NCI-H2029 treated with DMSO at 0.1 percent for 48 hours (cell line): ENCODE data around the gene PCDHGB6.
"Not testable (repeated sequence)": the region's sequence is repeated elsewhere in the genome, so short reads cannot be mapped to it uniquely, and the experiment has no call there.

Experiments
- DNase-seq: peaks from one replicate; lab custom pipeline; 2025; lab: John Stamatoyannopoulos, UW

Gene PCDHGB6

GRCh38 chr5:141388661-141389060 is 19.2 kb upstream of the PCDHGB6 start:
- no peak for DNase-seq

- no peak for DNase-seq
Measured at GRCh38 chr5:141389153-141390042, 18.4 kb upstream of the PCDHGB6 start.

DNA sequence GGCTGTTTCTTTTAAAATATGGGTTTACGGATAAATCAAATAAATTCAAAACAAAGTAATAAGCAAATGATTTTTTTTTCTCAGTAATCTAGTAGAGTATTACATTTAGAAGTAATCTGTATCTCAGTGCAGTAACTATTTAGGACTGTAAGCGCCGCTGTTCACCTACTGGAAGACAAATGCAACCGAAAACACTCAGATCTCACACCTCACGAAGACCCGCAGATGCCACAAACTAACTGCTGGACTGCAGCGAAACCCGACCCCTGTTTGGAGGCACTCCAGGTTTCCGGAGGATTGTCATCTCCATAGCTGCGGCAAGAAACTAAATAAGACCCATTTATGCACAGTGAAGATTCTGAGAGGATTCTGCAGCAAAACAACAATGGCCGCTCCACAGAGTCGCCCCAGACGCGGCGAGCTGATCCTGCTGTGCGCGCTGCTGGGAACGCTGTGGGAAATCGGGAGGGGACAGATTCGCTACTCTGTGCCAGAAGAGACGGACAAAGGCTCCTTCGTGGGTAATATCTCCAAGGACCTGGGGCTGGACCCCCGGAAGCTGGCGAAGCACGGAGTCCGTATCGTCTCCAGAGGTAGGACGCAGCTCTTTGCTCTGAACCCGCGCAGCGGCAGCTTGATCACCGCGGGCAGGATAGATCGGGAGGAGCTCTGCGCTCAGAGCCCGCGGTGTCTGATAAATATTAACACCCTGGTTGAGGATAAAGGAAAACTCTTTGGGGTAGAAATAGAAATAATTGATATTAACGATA is 15.2 kb upstream of the PCDHGB6 start, which contains the start of gene PCDHGA8:
Gene PCDHGA8, plus strand, starts transcription at position 205 of the 770 bp plus-strand sequence. Its CDS starts 181 bp downstream, at position 386.
- no peak for DNase-seq

DNA sequence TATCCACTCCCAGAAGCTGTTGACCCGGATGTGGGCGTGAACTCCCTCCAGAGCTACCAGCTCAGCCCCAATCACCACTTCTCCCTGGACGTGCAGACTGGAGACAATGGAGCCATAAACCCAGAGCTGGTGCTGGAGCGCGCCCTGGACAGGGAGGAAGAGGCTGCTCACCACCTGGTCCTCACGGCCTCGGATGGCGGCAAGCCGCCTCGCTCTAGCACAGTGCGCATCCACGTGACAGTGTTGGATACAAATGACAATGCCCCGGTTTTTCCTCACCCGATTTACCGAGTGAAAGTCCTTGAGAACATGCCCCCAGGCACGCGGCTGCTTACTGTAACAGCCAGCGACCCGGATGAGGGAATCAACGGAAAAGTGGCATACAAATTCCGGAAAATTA is 14.6 kb upstream of the PCDHGB6 start:
- no peak for DNase-seq

- not testable (repeated sequence) for DNase-seq
Measured at GRCh38 chr5:141394401-141395187, 13.2 kb upstream of the PCDHGB6 start.

DNA sequence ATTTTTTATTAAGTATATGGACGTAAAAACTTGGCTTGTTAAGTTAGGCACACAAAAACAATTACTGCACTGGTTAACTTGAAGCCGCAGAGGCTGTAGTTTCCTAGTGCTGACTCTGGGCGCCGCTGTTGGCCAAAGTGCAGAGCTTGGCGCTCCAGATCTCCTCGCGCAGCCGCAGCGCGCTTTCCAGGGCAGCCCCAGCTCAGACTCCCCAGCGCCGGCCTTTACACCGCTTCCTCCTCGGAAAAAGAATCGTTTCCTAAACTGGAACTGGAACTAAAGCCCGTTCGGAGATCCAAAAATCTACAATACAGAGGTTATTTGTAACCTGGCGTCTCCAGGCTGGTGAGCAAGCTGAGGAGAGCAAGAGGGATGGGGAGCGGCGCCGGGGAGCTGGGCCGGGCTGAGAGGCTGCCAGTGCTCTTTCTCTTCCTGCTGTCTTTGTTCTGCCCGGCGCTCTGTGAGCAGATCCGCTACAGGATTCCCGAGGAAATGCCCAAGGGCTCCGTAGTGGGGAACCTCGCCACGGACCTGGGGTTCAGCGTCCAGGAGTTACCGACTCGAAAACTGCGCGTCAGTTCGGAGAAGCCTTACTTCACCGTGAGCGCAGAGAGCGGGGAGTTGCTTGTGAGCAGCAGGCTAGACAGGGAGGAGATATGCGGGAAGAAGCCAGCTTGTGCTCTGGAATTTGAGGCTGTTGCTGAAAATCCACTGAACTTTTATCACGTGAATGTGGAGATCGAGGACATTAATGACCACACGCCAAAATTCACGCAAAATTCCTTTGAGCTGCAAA is 9.9 kb upstream of the PCDHGB6 start, which contains the start of gene PCDHGB5:
Gene PCDHGB5, plus strand, starts transcription at position 192 of the 796 bp plus-strand sequence. Its CDS starts 181 bp downstream, at position 373.
- DNase-seq: not testable (repeated sequence)

- DNase-seq: no peak
Measured at GRCh38 chr5:141398608-141399007, 9.2 kb upstream of the PCDHGB6 start.

DNA sequence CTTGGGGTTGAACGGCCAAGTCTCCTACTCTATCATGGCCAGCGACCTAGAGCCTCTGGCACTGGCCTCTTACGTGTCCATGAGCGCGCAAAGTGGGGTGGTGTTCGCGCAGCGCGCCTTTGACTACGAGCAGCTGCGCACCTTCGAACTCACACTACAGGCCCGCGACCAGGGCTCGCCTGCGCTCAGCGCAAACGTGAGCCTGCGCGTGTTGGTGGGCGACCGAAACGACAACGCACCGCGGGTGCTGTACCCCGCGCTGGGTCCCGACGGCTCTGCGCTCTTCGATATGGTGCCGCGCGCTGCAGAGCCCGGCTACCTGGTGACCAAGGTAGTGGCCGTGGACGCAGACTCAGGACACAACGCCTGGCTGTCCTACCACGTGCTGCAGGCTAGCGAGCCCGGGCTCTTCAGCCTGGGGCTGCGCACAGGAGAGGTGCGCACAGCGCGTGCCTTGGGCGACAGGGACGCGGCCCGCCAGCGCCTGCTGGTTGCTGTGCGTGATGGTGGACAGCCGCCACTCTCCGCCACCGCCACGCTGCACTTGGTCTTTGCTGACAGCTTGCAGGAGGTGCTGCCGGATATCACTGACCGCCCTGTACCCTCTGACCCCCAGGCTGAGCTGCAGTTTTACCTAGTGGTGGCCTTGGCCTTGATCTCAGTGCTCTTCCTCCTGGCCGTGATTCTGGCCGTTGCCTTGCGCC is 8.1 kb upstream of the PCDHGB6 start:
- no peak for DNase-seq

DNA sequence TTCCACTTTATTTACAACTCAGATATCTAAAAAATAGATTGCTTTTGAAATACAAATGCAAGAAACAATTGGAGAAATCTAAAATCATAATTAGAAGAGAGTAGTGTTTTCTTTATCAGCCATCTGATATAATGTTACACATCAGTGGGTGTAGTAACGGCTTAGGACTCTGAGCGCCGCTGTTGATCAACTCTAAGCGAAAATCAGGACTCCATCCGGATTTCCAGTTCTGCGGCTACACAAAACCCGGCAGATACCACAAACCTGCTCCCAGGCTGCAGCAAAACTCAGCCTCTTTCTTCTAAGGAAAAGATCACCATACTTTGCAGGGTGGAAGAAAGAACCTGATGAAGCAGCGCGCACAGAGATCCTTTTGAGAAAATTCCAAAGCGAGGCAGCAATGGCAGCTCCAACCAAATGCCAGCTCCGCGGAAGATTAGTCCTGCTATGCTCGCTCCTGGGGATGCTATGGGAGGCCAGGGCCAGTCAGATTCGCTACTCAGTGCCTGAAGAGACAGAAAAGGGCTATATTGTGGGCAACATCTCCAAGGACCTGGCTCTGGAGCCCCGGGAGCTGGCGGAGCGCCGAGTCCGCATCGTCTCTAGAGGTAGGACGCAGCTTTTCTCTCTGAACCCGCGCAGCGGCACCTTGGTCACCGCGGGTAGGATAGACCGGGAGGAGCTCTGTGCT is 5.1 kb upstream of the PCDHGB6 start, which contains the start of gene PCDHGA9:
Gene PCDHGA9, plus strand, starts transcription at position 226 of the 691 bp plus-strand sequence. Its CDS starts 175 bp downstream, at position 401.
- DNase-seq: no peak

- no peak for DNase-seq
Measured at GRCh38 chr5:141403387-141403786, 4.4 kb upstream of the PCDHGB6 start.

DNA sequence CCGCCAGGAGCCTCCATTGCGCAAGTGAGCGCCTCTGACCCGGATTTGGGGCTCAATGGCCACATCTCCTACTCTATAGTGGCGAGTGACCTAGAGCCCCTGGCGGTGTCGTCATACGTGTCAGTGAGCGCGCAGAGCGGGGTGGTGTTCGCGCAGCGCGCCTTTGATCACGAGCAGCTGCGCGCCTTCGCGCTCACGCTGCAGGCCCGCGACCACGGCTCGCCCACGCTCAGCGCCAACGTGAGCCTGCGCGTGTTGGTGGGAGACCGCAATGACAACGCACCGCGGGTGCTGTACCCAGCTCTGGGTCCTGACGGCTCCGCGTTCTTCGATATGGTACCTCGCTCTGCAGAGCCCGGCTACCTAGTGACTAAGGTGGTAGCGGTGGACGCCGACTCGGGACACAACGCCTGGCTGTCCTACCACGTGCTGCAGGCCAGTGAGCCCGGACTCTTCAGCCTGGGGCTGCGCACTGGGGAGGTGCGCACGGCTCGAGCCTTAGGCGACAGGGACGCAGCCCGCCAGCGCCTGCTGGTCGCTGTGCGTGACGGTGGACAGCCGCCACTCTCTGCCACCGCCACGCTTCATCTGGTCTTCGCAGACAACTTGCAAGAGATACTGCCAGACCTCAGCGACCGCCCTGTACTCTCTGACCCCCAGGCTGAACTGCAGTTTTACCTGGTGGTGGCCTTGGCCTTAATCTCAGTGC is 1.9 kb downstream of the PCDHGB6 start:
- DNase-seq: no peak

DNA sequence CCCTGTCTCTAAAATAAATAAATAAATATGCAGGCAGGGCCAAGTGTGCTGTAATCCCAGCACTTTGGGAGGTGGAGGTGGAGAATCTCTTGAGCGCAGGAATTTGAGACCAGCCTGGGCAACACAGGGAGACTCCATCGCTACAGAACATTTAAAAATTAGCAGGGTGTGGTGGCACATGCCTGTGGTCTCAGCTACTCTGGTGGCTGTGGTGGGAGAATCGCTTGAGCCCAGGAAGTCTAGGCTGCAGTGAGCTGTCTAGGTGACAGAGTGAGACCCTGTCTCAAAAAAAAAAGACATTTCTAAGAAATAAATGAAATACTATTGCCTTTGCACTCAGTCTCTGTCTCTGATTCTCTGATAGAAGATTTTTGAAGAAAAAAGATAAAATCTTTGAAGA is 3.8 kb downstream of the PCDHGB6 start:
- DNase-seq: no peak

DNA sequence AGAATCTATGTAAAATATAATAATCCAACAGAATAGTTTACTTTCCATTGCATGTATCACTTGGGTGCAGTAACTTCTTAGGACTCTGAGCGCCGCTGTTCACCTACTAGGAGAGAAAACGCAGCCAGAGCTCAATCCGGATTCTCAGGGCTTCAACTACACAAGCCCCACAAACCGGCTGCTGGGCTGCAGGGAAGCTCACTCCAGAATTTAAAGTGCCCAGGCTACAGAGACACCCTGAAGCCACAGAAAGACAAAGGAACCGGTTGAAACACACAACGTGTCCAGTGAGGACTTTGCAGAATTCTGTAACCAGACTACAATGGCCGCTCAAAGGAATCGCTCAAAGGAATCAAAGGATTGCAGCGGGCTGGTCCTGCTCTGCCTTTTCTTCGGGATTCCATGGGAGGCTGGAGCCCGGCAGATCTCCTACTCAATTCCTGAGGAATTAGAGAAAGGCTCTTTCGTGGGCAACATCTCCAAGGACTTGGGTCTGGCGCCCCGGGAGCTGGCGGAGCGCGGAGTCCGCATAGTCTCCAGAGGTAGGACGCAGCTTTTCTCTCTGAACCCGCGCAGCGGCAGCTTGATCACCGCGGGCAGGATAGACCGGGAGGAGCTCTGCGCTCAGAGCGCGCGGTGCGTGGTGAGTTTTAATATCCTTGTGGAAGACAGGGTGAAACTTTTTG is 5.2 kb downstream of the PCDHGB6 start, which contains the start of gene PCDHGA10:
Gene PCDHGA10, plus strand, starts transcription at position 134 of the 686 bp plus-strand sequence. Its CDS starts 189 bp downstream, at position 323.
- no peak for DNase-seq

GRCh38 chr5:141413540-141414069 is 5.8 kb downstream of the PCDHGB6 start:
- no peak for DNase-seq

- not testable (repeated sequence) for DNase-seq
Measured at GRCh38 chr5:141414548-141415274, 6.9 kb downstream of the PCDHGB6 start.

GRCh38 chr5:141415275-141415618 is 7.4 kb downstream of the PCDHGB6 start:
- not testable (repeated sequence) for DNase-seq

DNA sequence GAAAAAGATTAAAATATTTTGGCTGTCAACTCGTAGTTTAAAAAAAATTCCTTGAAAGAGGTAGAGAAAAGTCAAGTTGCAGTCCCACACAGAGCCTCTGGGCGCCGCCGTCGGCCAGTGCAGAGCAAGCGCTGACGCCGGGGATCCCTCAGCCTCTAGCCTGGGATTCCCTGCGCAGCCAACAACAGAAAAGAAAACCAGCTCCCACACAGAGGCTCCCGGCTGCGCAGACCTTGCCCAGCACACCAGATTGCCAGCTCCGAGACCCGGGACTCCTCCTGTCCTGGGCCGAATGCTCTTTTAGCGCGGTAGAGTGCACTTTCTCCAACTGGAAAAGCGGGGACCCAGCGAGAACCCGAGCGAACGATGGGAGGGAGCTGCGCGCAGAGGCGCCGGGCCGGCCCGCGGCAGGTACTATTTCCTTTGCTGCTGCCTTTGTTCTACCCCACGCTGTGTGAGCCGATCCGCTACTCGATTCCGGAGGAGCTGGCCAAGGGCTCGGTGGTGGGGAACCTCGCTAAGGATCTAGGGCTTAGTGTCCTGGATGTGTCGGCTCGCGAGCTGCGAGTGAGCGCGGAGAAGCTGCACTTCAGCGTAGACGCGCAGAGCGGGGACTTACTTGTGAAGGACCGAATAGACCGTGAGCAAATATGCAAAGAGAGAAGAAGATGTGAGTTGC is 9.8 kb downstream of the PCDHGB6 start, which contains the start of gene PCDHGB7:
Gene PCDHGB7, plus strand, starts transcription at position 184 of the 679 bp plus-strand sequence. Its CDS starts 183 bp downstream, at position 367.
- not testable (repeated sequence) for DNase-seq
